OCI-LY7 (cell line): ENCODE results near the gene LRP10. TPM values are rescaled to one million over a fixed set of nuclear protein-coding genes. Genes with fewer than 3 reads are reported as not detected.
A peak's percentile ranks its signal among the peaks of the same experiment; 100 is the strongest.
"Not testable (repeated sequence)": the region's sequence is repeated elsewhere in the genome, so short reads cannot be mapped to it uniquely, and the experiment has no call there.

ENCODE experiments used
- BruUV-seq: library from RNA; stranded (reverse); fragments of 400-500 nt; replicated peaks from 2 replicates; lab custom pipeline; 2021; lab: Mats Ljungman, UMichigan
- CTCF ChIA-PET: fragments of 300-600 bp; sonication (Branson Sonifier 250); formaldehyde crosslinking; loops from one replicate; lab custom pipeline; 2022; ENCODE audit warnings: antibody characterized with exemption; ENCODE audit not compliant: unreplicated experiment; lab: Charles Lee
- POLR2A ChIA-PET: fragments of 300-600 bp; sonication (Branson Sonifier 250); formaldehyde crosslinking; loops from one replicate; lab custom pipeline; 2022; ENCODE audit warnings: antibody characterized with exemption; lab: Charles Lee
- DNase-seq: peaks from one replicate; pipeline ENCODE4 v3.0.0-alpha.2; 2015; ENCODE audit warnings: low spot score
- H2AFZ ChIP-seq: fragments of 200-600 bp; sonication (generic), shearing (Covaris generic); 2 replicates; pipeline ENCODE4 v1.6.1; 2014; ENCODE audit warnings: mild to moderate bottlenecking, antibody characterized with exemption, low read length, moderate library complexity
- H3K27ac ChIP-seq: fragments of 200-600 bp; sonication (generic); 2 replicates; pipeline ENCODE4 v1.5.1; 2014; ENCODE audit warnings: mixed run types, low read depth, mild to moderate bottlenecking, moderate library complexity, low read length, inconsistent platforms; ENCODE audit not compliant: poor library complexity, severe bottlenecking
- H3K36me3 ChIP-seq: fragments of 200-600 bp; sonication (generic); 2 replicates; pipeline ENCODE4 v1.6.1; 2014; ENCODE audit warnings: mild to moderate bottlenecking, antibody characterized with exemption, low read length, moderate library complexity, mixed read lengths; ENCODE audit not compliant: insufficient read depth
- H3K4me1 ChIP-seq: fragments of 200-600 bp; sonication (generic); 2 replicates; pipeline ENCODE4 v1.5.1; 2014; ENCODE audit warnings: mild to moderate bottlenecking, low read length; ENCODE audit not compliant: insufficient read depth, poor library complexity, severe bottlenecking
- H3K4me2 ChIP-seq: fragments of 200-600 bp; sonication (generic); 2 replicates; pipeline ENCODE4 v1.6.1; 2014; ENCODE audit warnings: mild to moderate bottlenecking, low read length
- H3K4me3 ChIP-seq: fragments of 200-600 bp; sonication (generic); 2 replicates; pipeline ENCODE4 v1.5.1; 2014; ENCODE audit warnings: mild to moderate bottlenecking, low read depth, low read length; ENCODE audit not compliant: poor library complexity, severe bottlenecking
- H3K79me2 ChIP-seq: fragments of 200-600 bp; sonication (generic); 2 replicates; pipeline ENCODE4 v1.6.1; 2016; ENCODE audit warnings: low read depth, mild to moderate bottlenecking, low read length, moderate library complexity, mixed read lengths; ENCODE audit not compliant: insufficient read depth
- H3K9me2 ChIP-seq: fragments of 200-600 bp; sonication (generic); 2 replicates; pipeline ENCODE4 v1.6.1; 2016; ENCODE audit warnings: mild to moderate bottlenecking, low read length, mixed read lengths; ENCODE audit not compliant: insufficient read depth
- H3K9me3 ChIP-seq: fragments of 200-600 bp; sonication (generic); 2 replicates; pipeline ENCODE4 v1.6.1; 2014; ENCODE audit warnings: mild to moderate bottlenecking, mixed run types, low read length, mixed read lengths
- H4K20me1 ChIP-seq: fragments of 200-600 bp; sonication (generic); 2 replicates; pipeline ENCODE4 v1.6.1; 2014; ENCODE audit warnings: mild to moderate bottlenecking, antibody characterized with exemption, low read length, moderate library complexity, mixed read lengths; ENCODE audit not compliant: insufficient read depth
- EZH2phosphoT487 ChIP-seq: fragments of 200-600 bp; sonication (generic); IDR thresholded peaks from 2 replicates; pipeline ENCODE4 v1.6.1; 2018; ENCODE audit warnings: low read depth, borderline replicate concordance, mild to moderate bottlenecking, mixed run types, antibody characterized with exemption, low read length, moderate library complexity, mixed read lengths
- intact Hi-C: fragments of 100-400 bp; cut with micrococcal nuclease; formaldehyde crosslinking; loops from one replicate; pipeline ENCODE4 v1.10.0; 2022; ENCODE audit not compliant: unreplicated experiment
- total RNA-seq, 2 experiments: library from RNA; depleted of rRNA in 1 of 2; stranded (reverse); fragments of >200 nt in 1 of 2; shearing (Covaris generic) in 1 of 2; gene quantifications; 2 replicates each; pipeline ENCODE4 v1.2.3, GENCODE V29; 2014 to 2022
- TF ChIP-seq, protein P1 (sequence below): fragments of 200-600 bp; sonication (generic); conservative IDR thresholded peaks from 2 replicates; pipeline ENCODE4 v1.5.1; 2014; ENCODE audit warnings: mild to moderate bottlenecking, antibody characterized with exemption, low read length, moderate library complexity, mixed read lengths

Gene LRP10
- total RNA-seq, 2 experiments from 2014 or later = 25.5 to 55.1 TPM

DNA sequence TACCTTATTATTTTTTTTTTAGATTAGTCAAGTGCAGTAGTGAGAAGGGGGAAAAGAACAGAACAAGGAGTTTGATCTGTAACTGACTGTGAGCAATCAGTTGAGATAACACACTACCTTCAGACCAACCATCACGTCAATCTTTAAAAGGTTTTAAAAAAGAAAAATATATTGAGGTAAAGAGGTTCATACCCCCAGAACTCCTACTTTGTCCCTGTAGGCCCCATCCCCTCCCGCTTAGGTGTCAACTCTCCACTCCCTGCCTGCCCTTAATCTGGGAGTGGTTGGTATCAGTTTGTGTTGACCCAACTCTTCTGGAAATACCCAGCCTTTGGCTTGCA, 19.0 kb upstream of the LRP10 start:
- ChIA-PET CTCF (interaction anchor here (1.0 to 1.8 kb wide), 8 partner anchors 22 to 280 kb away, joined by 3 to 15 read pairs (median 4); partner anchors contain the start of gene MRPL52), POLR2A (interaction anchor here (0.6 to 6.0 kb wide), 8 partner anchors 18 to 287 kb away, joined by 3 to 42 read pairs (median 3); partner anchors contain the start of gene OXA1L)
- no peak overlapping the region for H3K4me3 ChIP-seq
- TF ChIP-seq EZH2phosphoT487 = no peak
- TF ChIP-seq, protein P1, sequence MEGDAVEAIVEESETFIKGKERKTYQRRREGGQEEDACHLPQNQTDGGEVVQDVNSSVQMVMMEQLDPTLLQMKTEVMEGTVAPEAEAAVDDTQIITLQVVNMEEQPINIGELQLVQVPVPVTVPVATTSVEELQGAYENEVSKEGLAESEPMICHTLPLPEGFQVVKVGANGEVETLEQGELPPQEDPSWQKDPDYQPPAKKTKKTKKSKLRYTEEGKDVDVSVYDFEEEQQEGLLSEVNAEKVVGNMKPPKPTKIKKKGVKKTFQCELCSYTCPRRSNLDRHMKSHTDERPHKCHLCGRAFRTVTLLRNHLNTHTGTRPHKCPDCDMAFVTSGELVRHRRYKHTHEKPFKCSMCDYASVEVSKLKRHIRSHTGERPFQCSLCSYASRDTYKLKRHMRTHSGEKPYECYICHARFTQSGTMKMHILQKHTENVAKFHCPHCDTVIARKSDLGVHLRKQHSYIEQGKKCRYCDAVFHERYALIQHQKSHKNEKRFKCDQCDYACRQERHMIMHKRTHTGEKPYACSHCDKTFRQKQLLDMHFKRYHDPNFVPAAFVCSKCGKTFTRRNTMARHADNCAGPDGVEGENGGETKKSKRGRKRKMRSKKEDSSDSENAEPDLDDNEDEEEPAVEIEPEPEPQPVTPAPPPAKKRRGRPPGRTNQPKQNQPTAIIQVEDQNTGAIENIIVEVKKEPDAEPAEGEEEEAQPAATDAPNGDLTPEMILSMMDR = no peak
- H3K9me2 ChIP-seq = no peaks in the 10 kb centered on the region
- no peaks in the 10 kb centered on the region for H3K36me3 ChIP-seq
- peaks cover 19% of the 10 kb centered on the region for H3K4me1 ChIP-seq
- H3K27ac ChIP-seq = no peak overlapping the region
- peak overlapping the region; percentile 86 for H3K4me2 ChIP-seq
- H4K20me1 ChIP-seq = no peaks in the 10 kb centered on the region
- no peak for DNase-seq
- no peaks in the 10 kb centered on the region for H3K9me3 ChIP-seq
- no TSS peak for BruUV-seq
- no peaks in the 10 kb centered on the region for H3K79me2 ChIP-seq
- H2AFZ ChIP-seq = peak overlapping the region; percentile 98
- intact Hi-C loops = loop anchor here (5.0 kb wide), 1 partner anchor 265 kb away; the partner anchor contains the start of gene DAD1

DNA sequence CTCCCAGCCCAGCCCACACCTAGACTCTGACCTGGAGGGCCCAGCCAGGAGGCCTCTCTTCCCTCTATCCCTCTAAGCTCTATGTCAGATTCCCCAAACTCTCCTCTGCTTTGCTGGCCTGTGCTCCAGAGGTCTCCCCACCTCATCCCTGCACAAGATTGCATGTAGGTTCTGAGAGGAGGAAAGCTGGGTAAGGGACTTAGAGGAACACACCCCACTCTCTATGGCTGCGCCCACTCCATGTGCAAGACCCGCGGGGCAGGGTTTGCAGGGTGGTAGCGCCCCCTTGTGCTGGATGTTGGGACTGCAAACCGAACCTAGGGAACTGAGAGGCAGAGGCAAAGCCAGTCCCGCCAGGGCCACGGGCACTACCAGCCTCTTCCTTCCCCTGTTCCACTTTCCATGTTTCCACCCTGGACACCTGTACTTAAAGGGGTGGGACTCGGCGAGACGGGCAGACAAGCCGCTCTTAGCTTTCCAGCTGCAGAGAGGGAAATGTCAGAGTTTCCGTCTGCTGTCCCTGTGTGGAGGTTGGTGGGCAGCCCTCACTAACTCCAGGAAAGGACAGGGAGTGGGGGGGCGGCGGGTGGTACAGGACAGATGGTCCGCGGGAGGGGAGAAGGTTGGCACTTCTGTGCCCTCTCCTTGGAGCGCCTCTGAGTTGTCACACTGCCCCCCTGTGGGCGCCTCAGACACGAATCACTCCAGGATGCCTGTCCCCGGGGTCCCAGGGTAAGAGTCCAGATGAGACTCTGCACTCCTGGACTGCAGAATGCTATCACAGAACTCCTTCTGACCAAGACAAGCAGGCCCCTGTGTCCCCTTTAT, 18.4 kb upstream of the LRP10 start:
- CTCF ChIA-PET = interaction anchor here (0.6 to 1.8 kb wide), 10 partner anchors 23 to 320 kb away, joined by 3 to 15 read pairs (median 4); partner anchors contain the start of gene MRPL52
- peak overlapping the region; percentile 48 for H3K27ac ChIP-seq
- TF ChIP-seq EZH2phosphoT487 = no peak
- TF ChIP-seq, protein P1 = peak; percentile 93
- H3K36me3 ChIP-seq = no peaks in the 10 kb centered on the region
- H3K79me2 ChIP-seq = no peaks in the 10 kb centered on the region
- no peaks in the 10 kb centered on the region for H4K20me1 ChIP-seq
- H3K4me3 ChIP-seq = peak overlapping the region; percentile 66
- H2AFZ ChIP-seq = peak overlapping the region; percentile 98
- intact Hi-C loops = loop anchor here (1.0 to 5.0 kb wide), 10 partner anchors 30 to 466 kb away; partner anchors contain the start of gene DAD1
- DNase-seq = peak; percentile 90
- peak overlapping the region; percentile 86 for H3K4me2 ChIP-seq
- no peaks in the 10 kb centered on the region for H3K9me2 ChIP-seq
- H3K9me3 ChIP-seq = no peaks in the 10 kb centered on the region
- H3K4me1 ChIP-seq = peaks cover 14% of the 10 kb centered on the region
- no TSS peak for BruUV-seq
- POLR2A ChIA-PET = interaction anchor here (0.6 to 6.0 kb wide), 7 partner anchors 19 to 288 kb away, joined by 3 to 42 read pairs (median 3); partner anchors contain the start of gene OXA1L

DNA sequence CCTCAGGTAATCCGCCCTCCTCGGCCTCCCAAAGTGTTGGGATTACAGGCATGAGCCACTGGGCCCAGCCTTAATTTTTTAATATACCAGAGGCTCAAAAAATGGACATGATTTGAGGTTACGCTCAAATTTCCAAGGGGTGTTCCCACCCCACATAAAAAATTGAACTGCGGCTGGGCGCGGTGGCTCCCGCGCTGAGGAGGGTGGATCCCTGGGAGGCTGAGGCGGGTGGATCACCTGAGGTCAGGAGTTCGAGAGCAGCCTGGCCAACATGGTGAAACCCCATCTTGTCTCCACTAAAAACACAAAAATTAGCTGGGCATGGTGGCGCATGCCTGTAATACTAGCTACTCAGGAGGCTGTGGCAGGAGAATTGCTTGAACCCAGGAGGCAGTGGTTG, 17.2 kb upstream of the LRP10 start:
- ChIA-PET CTCF (interaction anchor here (0.8 to 1.0 kb wide), 2 partner anchors 9 to 285 kb away, joined by 3 to 4 read pairs; no protein-coding TSS in a partner anchor), POLR2A (interaction anchor here (0.6 to 6.0 kb wide), 3 partner anchors 24 to 64 kb away, joined by 3 to 42 read pairs (median 3); partner anchors contain the start of gene RBM23)
- H2AFZ ChIP-seq, H3K27ac ChIP-seq, H3K4me3 ChIP-seq, H3K36me3 ChIP-seq, H3K79me2 ChIP-seq, H3K9me2 ChIP-seq, BruUV-seq, H3K4me2 ChIP-seq, DNase-seq, H4K20me1 ChIP-seq, H3K9me3 ChIP-seq: not testable (repeated sequence)
- peaks cover 13% of the 10 kb centered on the region for H3K4me1 ChIP-seq
- intact Hi-C loops = loop anchor here (5.0 kb wide), 1 partner anchor 267 kb away; the partner anchor contains the start of gene DAD1
